Gastroesophageal sphincter (tissue), 3 donors: ENCODE measurements around the gene XPNPEP1.

Source experiments
- POLR2AphosphoS5 ChIP-seq: sonication (generic); formaldehyde crosslinking; IDR thresholded peaks from one replicate; pipeline ENCODE4 v1.6.1; 2017; ENCODE audit warnings: antibody characterized with exemption
- TF ChIP-seq, protein P1 (sequence below), 4 experiments: fragments of 200-600 bp in 2 of 4; fragments of 450-650 bp in 2 of 4; sonication (generic) in 1 of 4; IDR thresholded peaks; one replicate each; pipeline ENCODE4 v1.5.1; 2017 to 2019; ENCODE audit warnings: antibody characterized with exemption in 4 of 4, mild to moderate bottlenecking in 2 of 4, moderate library complexity in 2 of 4

DNA sequence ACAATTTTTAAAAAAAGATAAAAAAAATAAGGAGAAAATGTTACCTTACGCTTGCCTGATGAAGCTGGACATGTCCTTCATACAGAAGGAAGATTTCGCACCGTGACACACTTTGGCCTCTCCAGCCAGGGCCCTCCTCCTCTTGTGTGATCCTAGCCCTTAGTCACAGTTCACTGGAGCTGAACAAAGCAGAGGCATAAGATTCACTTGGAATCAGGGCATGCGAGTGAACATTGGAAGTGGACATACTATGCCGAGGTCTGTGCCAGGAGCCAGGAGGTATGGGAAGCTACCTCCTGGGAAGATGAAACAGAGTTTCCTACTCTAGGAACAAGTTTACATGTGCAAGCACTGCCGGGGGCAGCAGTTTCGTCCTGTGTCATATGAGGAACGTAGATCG, 91.5 kb downstream of the XPNPEP1 start:
- TF ChIP-seq, protein P1, sequence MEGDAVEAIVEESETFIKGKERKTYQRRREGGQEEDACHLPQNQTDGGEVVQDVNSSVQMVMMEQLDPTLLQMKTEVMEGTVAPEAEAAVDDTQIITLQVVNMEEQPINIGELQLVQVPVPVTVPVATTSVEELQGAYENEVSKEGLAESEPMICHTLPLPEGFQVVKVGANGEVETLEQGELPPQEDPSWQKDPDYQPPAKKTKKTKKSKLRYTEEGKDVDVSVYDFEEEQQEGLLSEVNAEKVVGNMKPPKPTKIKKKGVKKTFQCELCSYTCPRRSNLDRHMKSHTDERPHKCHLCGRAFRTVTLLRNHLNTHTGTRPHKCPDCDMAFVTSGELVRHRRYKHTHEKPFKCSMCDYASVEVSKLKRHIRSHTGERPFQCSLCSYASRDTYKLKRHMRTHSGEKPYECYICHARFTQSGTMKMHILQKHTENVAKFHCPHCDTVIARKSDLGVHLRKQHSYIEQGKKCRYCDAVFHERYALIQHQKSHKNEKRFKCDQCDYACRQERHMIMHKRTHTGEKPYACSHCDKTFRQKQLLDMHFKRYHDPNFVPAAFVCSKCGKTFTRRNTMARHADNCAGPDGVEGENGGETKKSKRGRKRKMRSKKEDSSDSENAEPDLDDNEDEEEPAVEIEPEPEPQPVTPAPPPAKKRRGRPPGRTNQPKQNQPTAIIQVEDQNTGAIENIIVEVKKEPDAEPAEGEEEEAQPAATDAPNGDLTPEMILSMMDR (IDR thresholded peaks at IDR 0.05), result no peak
- TF ChIP-seq POLR2AphosphoS5, result no peak
